PC-3 (cell line): ENCODE results near the gene PDGFD. TPM values are rescaled to one million over a fixed set of nuclear protein-coding genes. Genes with fewer than 3 reads are reported as not detected.
A peak's percentile ranks its signal among the peaks of the same experiment; 100 is the strongest.

ENCODE experiments used
- ATAC-seq: fragments of 200-7000 bp; cut with Tn5 transposase; 2 replicates; pipeline ENCODE4 v1.9.1; 2020; ENCODE audit warnings: mild to moderate bottlenecking, moderate library complexity
- BruUV-seq: library from RNA; stranded (reverse); fragments of 400-500 nt; replicated peaks from 2 replicates; lab custom pipeline; 2021; lab: Mats Ljungman, UMichigan
- CTCF ChIA-PET: fragments of 300-600 bp; sonication (Branson Sonifier 250); formaldehyde crosslinking; loops from one replicate; lab custom pipeline; 2022; ENCODE audit warnings: antibody characterized with exemption; lab: Charles Lee
- POLR2A ChIA-PET: fragments of 300-600 bp; sonication (Branson Sonifier 250); formaldehyde crosslinking; loops from one replicate; lab custom pipeline; 2022; ENCODE audit warnings: antibody characterized with exemption; ENCODE audit not compliant: unreplicated experiment; lab: Charles Lee
- DNase-seq: peaks from one replicate; pipeline ENCODE4 v3.0.0-alpha.2; 2015
- H2AFZ ChIP-seq: fragments of 300-600 bp; sonication (generic); 2 replicates; pipeline ENCODE4 v1.6.0; 2016; ENCODE audit warnings: antibody characterized with exemption, low read length
- H3F3A ChIP-seq: fragments of 300-600 bp; sonication (generic); one replicate; pipeline ENCODE4 v1.6.0; 2017; ENCODE audit warnings: antibody characterized with exemption, low read length, control low read depth, mild to moderate bottlenecking; ENCODE audit not compliant: unreplicated experiment
- H3K27ac ChIP-seq: fragments of 300-600 bp; sonication (generic); 2 replicates; pipeline ENCODE4 v1.5.1; 2016; ENCODE audit warnings: mild to moderate bottlenecking, low read length
- H3K27me3 ChIP-seq: fragments of 300-600 bp; sonication (generic); 2 replicates; pipeline ENCODE4 v1.6.1; 2016; ENCODE audit warnings: low read length, mixed read lengths
- H3K36me3 ChIP-seq: fragments of 300-600 bp; sonication (generic); 2 replicates; pipeline ENCODE4 v1.6.1; 2016; ENCODE audit warnings: low read depth, mixed run types, low read length, mixed read lengths
- H3K4me1 ChIP-seq: fragments of 300-600 bp; sonication (generic); 2 replicates; pipeline ENCODE4 v1.5.1; 2016; ENCODE audit warnings: low read length; ENCODE audit not compliant: insufficient read depth
- H3K4me2 ChIP-seq: fragments of 300-600 bp; sonication (generic); 2 replicates; pipeline ENCODE4 v1.6.0; 2016; ENCODE audit warnings: low read length
- H3K4me3 ChIP-seq: fragments of 300-600 bp; sonication (generic); 2 replicates; pipeline ENCODE4 v1.5.1; 2016; ENCODE audit warnings: mild to moderate bottlenecking, low read length, mixed read lengths
- H3K79me2 ChIP-seq: fragments of 300-600 bp; sonication (generic); 2 replicates; pipeline ENCODE4 v1.6.1; 2017; ENCODE audit warnings: low read length, mixed read lengths
- H3K9ac ChIP-seq: fragments of 300-600 bp; sonication (generic); 2 replicates; pipeline ENCODE4 v1.6.0; 2016; ENCODE audit warnings: mild to moderate bottlenecking, low read length
- H3K9me2 ChIP-seq: fragments of 300-600 bp; sonication (generic); replicated peaks from 2 replicates; pipeline ENCODE4 v1.6.1; 2016; ENCODE audit warnings: mixed run types, low read length, mixed read lengths
- H3K9me3 ChIP-seq: fragments of 300-600 bp; sonication (generic); 2 replicates; pipeline ENCODE4 v1.6.1; 2016; ENCODE audit warnings: low read length, mixed read lengths
- H4K20me1 ChIP-seq: fragments of 300-600 bp; sonication (generic); 2 replicates; pipeline ENCODE4 v1.6.1; 2016; ENCODE audit warnings: low read length, mixed read lengths
- EZH2 ChIP-seq: fragments of 300-600 bp; sonication (generic); IDR thresholded peaks from one replicate; pipeline ENCODE4 v1.6.1; 2017; ENCODE audit warnings: antibody characterized with exemption, mild to moderate bottlenecking, low read length; ENCODE audit not compliant: unreplicated experiment
- EZH2phosphoT487 ChIP-seq: fragments of 300-600 bp; sonication (generic); IDR thresholded peaks from 2 replicates; pipeline ENCODE4 v1.6.1; 2018; ENCODE audit warnings: mild to moderate bottlenecking, antibody characterized with exemption, low read length, borderline replicate concordance
- intact Hi-C: fragments of 100-400 bp; cut with micrococcal nuclease; formaldehyde crosslinking; loops from 2 replicates; pipeline ENCODE4 v1.9.0; 2023
- total RNA-seq: library from RNA; depleted of rRNA; stranded (reverse); fragments of >200 nt; gene quantifications from 2 replicates; pipeline ENCODE4 v1.2.3, GENCODE V29; 2014
- TF ChIP-seq, protein P1 (sequence below): fragments of 300-600 bp; sonication (generic); conservative IDR thresholded peaks from 2 replicates; pipeline ENCODE4 v1.5.1; 2017; ENCODE audit warnings: antibody characterized with exemption, low read depth, mild to moderate bottlenecking, low read length

Gene PDGFD
- total RNA-seq, 1 experiment from 2014 or later, result 5.0 TPM

DNA sequence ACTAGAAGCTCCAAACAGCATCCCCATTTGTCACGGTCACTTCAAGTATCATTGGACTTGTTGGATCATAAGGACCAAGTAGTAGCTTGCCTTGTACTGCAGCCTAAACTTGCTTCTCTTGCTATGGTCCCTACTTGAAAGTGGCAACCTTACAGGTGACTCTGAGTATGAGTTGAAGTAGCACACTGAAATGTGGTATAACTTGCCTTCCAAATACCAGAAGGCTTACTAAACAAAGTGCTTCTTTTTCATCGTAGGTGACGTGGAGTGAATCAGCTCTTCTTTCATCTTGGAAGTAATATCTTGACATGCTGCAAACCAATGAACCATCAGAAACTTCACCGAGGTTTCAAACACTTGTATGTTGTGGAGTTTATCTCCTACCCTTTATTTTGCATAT is 296.5 kb downstream of the PDGFD start:
- Histone ChIP-seq H3K9me3 (no peaks in the 10 kb centered on the region), H3K9ac (no peak overlapping the region), H3K4me2 (no peak overlapping the region), H3K4me3 (no peak overlapping the region), H4K20me1 (no peaks in the 10 kb centered on the region), H3K79me2 (no peaks in the 10 kb centered on the region), H2AFZ (no peak overlapping the region), H3K27ac (no peak overlapping the region), H3K4me1 (no peaks in the 10 kb centered on the region), H3F3A (no peaks in the 10 kb centered on the region), H3K27me3 (peaks cover 8% of the 10 kb centered on the region; the same call in 1 of the 2 replicates), H3K36me3 (no peaks in the 10 kb centered on the region), H3K9me2 (no peaks in the 10 kb centered on the region)
- ChIA-PET POLR2A (no interaction called here), CTCF (no interaction called here)
- DNase-seq, result no peak
- intact Hi-C loops, result no loop called here
- no peak for ATAC-seq
- no TSS peak for BruUV-seq
- TF ChIP-seq EZH2 (no peak), EZH2phosphoT487 (no peak)
- TF ChIP-seq, protein P1, sequence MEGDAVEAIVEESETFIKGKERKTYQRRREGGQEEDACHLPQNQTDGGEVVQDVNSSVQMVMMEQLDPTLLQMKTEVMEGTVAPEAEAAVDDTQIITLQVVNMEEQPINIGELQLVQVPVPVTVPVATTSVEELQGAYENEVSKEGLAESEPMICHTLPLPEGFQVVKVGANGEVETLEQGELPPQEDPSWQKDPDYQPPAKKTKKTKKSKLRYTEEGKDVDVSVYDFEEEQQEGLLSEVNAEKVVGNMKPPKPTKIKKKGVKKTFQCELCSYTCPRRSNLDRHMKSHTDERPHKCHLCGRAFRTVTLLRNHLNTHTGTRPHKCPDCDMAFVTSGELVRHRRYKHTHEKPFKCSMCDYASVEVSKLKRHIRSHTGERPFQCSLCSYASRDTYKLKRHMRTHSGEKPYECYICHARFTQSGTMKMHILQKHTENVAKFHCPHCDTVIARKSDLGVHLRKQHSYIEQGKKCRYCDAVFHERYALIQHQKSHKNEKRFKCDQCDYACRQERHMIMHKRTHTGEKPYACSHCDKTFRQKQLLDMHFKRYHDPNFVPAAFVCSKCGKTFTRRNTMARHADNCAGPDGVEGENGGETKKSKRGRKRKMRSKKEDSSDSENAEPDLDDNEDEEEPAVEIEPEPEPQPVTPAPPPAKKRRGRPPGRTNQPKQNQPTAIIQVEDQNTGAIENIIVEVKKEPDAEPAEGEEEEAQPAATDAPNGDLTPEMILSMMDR, result no peak

GRCh38 chr11:103863497-103863896 is 300.4 kb downstream of the PDGFD start:
- H3K9ac ChIP-seq, result no peak overlapping the region
- H2AFZ ChIP-seq, result no peak overlapping the region
- H3F3A ChIP-seq, result no peaks in the 10 kb centered on the region
- ChIA-PET POLR2A (no interaction called here), CTCF (no interaction called here)
- no peak for TF ChIP-seq EZH2
- TF ChIP-seq EZH2phosphoT487, result no peak
- ATAC-seq, result no peak
- intact Hi-C loops, result no loop called here
- no peak overlapping the region for H3K27ac ChIP-seq
- H3K4me3 ChIP-seq, result no peak overlapping the region
- DNase-seq, result no peak
- no TSS peak for BruUV-seq
- no peak overlapping the region for H3K4me2 ChIP-seq
- H3K9me2 ChIP-seq, result no peaks in the 10 kb centered on the region
- H3K27me3 ChIP-seq, result peaks cover 8% of the 10 kb centered on the region
- H3K36me3 ChIP-seq, result no peaks in the 10 kb centered on the region
- no peaks in the 10 kb centered on the region for H3K4me1 ChIP-seq
- no peaks in the 10 kb centered on the region for H3K9me3 ChIP-seq
- H4K20me1 ChIP-seq, result no peaks in the 10 kb centered on the region
- no peaks in the 10 kb centered on the region for H3K79me2 ChIP-seq

DNA sequence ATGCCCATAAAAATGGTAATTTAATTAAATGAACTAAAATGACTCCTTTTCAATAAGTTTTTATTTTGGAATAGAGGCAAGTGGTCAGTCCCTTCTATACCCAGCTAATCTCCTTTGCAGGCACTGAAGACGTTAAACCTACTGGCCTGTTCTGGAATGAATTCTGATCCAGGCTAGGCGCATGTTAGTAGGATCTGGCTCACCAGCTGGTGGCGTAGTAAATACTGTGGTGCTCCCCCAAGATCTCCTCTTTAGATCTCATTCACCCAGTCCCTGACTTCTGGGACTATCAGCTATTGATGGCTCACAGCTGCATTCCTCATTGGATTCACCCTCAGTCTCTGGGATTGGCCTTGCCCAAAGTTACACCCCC is 301.2 kb downstream of the PDGFD start:
- Histone ChIP-seq H3F3A (no peaks in the 10 kb centered on the region), H3K4me3 (no peak overlapping the region), H3K9me3 (no peaks in the 10 kb centered on the region), H3K27me3 (peaks cover 8% of the 10 kb centered on the region), H3K36me3 (no peaks in the 10 kb centered on the region), H2AFZ (no peak overlapping the region), H3K4me1 (no peaks in the 10 kb centered on the region), H3K9ac (no peak overlapping the region), H3K79me2 (no peaks in the 10 kb centered on the region), H3K4me2 (no peak overlapping the region), H3K9me2 (no peaks in the 10 kb centered on the region), H3K27ac (no peak overlapping the region), H4K20me1 (no peaks in the 10 kb centered on the region)
- no peak for ATAC-seq
- DNase-seq, result no peak
- intact Hi-C loops, result no loop called here
- TF ChIP-seq, protein P1, result 0 out of 2 replicates have a peak, but pooled peaks have one; percentile 11
- TF ChIP-seq EZH2phosphoT487 (no peak), EZH2 (no peak)
- ChIA-PET POLR2A (no interaction called here), CTCF (no interaction called here)
- BruUV-seq, result no TSS peak
